Measurements from ENCODE around the gene MAP3K7.

DNA sequence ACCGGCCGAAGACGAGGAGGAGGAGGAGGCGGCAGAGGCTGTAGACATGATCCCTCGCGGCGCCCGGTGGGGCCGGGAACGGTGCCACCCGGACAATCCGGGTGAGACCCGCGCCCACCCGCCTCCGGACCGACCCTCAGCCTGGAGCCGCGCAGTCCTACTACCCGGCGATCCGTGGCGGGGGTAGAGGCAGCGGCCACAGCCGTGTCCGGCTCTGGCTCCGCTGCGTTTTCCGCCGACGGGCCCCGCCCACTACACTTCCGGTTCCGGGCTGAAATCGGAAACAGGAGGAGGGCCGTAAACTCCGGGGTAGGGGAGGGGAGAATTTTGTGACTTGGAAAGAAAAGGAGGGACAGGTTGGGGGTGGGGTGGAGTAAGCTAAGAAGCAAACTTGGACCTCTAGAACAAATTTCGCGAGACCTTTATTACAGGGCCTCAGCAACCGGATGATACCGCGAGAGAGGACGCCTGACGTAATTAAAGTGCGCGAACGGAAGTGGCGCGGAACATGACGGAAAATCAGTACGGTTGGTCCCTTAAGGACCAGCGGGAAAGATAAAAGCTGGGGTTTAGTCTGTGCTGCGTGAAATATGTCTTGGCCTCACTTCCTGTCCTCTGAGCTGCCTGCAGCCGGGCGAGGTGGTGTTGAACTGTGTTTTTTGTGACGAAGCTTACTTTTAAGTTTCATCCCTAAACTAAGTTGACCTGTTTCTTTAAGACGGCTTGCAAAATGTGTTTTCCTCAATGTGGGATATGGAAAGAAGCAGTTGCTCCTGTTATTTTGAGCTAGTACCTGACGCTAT is at the start of gene MAP3K7:
- TF ChIP-seq SP1 (IDR thresholded peaks at IDR 0.05), result peak; percentile 42; the same call in 1 of the 2 replicates
- TF ChIP-seq FOXA1 (IDR thresholded peaks at IDR 0.05), result no peak
- TF ChIP-seq PKNOX1 (IDR thresholded peaks at IDR 0.05), result peak; percentile 39
- TF ChIP-seq LEF1 (IDR thresholded peaks at IDR 0.05; ENCODE audit: borderline replicate concordance), result no peak
- no peak for TF ChIP-seq FOXK2 (IDR thresholded peaks at IDR 0.05)
- TF ChIP-seq BHLHE40 (IDR thresholded peaks at IDR 0.05; ENCODE audit: borderline replicate concordance), result no peak
- TF ChIP-seq L3MBTL2 (conservative IDR thresholded peaks at IDR 0.05), result peak; percentile 55
- TF ChIP-seq FOXM1 (IDR thresholded peaks at IDR 0.05; ENCODE audit: borderline replicate concordance), result no peak

Data from HEK293T (cell line).